HG02981 (cell line): Measurements from ENCODE around the gene ZIM2.

Source experiments
- ATAC-seq: cut with Tn5 transposase; IDR thresholded peaks from one replicate; pipeline ENCODE4 v1.9.1; 2021; ENCODE audit warnings: mild to moderate bottlenecking, moderate library complexity; ENCODE audit not compliant: unreplicated experiment

ZIM2 gene

DNA sequence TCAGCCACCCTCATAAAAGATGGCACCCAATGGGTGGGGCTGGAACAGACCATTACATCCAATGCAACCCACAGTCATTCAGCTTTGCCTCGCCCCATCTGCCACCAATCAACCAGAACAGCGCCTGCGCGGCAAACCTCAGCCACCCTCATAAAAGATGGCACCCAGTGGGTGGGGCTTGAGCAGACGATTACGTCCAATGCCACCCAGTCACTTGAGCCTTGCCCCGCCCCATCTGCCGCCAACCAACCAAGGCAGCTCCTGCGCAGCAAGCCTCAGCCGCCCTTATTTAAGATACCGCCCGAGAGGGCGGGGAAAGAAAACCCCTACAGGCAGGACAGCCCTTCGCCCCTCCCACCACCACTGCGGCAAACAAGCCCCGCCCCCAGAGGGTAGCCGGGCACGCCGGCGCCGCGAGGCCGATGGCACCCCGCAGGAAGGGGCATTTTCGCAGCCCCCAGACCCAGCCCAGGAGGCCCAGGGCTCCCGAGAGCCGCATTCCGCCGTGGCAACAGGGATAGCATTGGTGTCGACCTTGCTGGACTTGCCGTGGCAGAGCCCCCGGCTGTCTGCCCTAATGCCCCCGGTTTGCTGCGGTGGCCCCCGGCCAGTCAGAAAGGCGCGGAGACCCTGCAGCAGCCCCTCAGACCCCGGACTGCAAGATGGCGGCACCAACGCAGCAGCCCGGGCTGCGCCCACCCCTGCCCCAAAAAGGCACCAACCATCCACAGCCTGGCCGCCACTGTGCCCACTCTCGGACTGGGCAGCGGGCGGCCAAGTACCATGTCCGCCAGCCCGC, 675 bp downstream of the ZIM2 start:
- ATAC-seq, result no peak

DNA sequence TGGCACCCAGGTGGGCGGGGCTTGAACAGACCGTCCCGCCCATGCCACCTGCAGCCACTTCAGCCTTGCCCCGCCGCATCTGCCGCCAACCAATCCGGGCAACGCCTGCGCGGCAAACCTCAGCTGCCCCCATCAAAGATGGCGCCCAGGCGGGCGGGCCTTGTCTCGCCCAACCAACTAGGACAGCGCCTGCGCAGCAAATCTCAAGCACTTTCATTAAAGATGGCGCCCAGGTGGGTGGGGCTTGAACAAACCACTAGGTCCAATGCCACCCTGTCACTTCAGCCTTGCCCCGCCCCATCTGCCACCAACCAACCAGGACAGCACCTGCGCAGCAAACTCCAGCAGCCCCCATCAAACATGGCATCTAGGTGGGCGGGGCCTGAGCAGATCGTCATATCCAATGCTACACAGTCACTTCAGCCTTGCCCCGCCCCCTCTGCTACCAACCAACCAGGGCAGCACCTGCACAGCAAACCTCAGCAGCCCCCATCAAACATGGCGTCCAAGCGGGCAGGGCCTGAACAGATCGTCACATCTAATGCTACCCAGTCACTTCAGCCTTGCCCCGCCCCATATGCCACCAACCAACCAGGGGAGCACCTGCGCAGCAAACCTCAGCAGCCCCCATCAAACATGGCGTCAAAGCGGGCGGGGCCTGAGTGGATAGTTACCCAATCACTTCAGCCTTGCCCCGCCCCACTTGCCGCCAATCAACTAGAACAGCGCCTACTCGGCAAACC, 1.4 kb downstream of the ZIM2 start:
- ATAC-seq, result no peak

DNA sequence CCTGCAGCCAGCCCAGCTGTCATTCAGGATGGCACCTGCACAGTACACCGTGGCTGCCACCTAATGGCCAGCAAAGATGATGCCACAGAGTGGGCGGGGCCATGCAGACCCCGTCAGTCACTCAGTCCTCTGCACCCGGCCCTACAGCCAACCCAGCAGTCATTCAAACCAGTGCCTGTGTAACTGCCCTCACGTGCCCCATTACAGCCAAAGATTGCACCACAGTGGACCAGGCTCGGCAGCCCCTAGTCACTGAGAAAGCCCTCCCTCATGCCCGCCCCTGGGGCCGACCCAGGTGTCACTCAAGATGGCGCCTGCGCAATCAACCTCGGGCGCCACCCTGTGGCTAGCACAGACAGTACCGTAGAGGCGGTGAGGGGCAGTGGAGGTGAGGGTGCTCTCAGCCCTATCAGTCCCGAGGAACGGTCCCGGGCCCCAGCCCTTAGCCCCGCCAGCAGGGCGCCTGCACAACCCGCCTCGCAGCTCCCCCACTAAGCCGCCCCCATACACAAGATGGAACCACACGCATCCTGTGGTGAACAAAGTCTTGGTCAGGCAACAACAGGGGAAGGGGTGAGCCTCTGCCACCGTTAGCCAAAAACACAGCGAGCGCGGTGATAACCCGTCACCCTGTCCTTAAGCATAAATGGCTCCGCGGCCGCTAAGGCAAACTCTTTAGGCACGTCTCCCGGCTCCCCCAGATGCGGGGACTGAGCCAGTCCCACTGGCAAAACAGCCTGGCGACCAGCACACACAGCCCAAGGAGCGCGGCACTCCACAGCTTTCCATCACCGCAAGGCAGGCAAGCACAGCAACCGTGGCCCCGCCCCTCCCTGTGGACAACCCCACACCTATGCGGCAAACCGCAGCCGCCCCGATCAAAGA, 2.3 kb downstream of the ZIM2 start:
- ATAC-seq, result no peak

DNA sequence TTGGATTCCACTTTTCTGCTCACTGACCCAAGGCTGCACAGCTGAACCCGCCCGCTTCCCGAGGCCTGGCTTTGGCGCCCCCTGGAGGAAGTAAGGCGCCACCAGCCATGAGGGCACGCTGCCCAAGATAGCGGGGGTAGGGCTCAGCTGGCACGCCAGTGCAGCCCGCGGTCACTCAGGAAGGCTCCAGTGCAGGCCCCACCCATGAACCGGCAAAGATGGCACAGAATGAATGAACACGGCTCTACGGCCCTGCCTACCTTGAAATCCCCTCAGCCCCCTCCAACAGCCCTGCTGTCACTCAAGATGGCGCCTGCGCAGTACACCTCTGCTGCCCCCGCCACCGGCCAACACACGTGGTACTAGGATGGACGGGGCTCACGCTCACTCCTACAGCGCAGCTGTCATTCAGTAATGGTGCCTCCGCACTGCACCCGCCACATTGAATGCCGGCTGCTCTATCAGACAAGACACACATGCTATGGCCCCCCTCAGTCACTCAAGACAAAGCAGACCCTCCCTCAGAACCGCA, 3.0 kb downstream of the ZIM2 start:
- no peak for ATAC-seq

DNA sequence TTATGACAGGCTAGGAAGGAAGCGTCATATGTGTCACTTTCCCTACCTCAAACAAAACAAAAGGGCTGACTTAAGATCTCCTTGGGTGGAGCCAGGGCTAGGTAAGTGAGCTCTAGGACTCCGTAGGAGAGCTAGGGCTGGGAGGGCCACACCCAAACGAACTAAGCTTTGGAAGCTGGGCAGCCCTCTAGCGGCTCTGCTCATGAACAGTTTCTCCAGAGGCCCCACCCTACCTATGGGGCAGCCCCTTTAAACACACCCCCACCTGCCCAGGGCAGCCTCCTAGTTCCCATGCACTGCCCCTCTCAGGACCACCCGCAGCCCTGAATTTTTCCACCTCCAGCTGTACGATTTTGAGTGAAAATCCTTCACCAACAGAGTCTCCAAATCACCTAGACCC, 3.5 kb downstream of the ZIM2 start:
- no peak for ATAC-seq

DNA sequence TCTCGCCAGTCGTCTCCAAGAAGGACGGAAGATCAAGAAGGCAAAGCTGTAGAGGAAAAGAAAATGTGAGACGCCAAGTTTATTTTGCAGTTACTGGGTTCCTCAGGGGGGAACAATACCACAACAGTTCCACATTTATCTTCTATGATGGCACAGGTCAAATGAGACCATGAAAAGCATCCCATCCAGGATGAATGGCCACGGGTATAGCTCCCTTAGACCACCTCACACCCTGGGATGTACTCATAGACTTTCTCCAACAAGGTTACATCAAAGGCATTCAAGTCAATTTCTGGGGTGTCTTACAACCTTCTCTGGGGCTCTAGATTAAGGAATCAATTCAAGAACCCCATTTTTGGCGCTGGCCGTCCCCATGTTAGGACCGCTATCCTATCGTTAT, 4.5 kb downstream of the ZIM2 start:
- no peak for ATAC-seq

DNA sequence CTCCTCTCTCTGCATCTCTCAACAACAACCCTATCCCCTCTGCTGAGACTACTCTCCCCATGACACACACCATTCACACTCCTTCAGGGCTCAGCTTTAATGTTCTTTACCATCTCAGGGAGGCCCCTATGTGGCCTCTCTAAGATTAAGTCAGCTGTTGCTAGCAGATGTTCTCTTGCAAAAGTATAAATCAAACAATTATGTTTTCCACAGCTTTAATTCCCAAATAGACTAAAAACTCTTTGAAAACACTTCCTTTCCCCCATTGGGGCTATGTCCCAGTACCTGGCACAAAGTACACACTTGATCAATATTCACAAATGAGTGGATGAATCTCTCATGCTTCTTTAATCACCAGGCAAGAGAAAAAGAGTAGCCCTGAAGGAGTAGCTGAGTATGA, 5.1 kb downstream of the ZIM2 start:
- no peak for ATAC-seq

DNA sequence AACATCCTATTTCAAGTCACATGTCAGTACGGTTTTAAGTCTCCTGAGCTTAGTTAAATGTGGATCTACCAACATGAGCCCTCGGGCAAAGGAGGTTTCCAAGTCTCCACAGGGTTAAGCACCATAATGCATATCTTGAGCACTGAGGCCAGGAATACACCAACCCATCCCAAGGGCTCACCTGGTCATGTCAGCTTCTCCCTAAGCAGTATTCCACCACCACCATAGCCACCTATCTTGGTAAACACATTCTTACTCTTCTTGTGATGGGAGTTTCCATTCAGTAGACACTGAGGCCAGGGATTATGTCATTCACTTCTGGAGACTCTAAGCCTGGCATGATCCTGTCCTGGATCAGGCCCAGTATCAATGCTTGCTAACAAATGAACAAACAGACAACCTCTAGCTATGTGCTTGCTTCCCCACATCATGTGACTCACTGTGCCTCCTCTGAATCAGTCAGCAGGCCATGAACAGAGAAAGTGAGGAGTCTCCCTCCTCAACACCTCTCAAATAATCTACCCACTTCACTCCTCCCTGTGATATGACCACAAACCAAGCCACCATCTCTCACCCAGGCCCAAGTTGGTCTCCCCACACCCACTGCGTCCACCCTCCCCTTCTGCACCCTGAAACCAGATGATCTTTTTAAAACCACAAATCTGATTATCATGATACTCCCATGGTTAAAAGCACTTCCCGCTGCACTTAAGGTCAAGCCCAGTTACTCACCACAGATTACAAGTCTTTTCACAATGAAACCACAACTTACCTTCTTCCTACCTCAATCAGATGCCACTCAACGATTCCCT, 5.8 kb downstream of the ZIM2 start:
- no peak for ATAC-seq

DNA sequence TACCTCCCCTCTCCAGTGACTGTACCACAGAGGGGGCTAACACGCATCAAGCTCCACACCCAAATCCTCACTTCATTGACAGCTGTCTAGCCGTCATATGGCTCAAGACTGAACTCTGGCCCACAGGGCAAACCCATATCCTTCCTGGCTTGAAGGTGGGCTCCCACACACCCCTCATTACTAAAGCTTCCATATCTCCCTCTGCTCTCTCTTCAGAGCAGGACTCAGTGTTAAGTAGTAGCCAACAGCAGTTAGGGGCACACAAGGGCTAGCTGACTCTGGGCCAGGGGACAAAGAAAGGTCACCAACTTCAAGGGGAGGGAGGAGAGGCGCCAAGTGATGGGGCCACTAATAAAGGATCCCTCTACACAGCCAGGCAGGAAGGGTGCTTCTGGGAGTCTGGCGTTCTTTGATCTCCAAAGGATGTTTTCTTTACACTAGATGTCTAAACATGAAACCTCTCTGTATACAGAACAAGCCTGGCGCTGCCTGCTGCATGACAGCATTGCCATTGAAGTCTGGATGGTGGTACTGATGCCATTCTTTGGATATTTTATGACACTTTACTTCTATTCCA, 8.1 kb downstream of the ZIM2 start:
- ATAC-seq, result no peak

DNA sequence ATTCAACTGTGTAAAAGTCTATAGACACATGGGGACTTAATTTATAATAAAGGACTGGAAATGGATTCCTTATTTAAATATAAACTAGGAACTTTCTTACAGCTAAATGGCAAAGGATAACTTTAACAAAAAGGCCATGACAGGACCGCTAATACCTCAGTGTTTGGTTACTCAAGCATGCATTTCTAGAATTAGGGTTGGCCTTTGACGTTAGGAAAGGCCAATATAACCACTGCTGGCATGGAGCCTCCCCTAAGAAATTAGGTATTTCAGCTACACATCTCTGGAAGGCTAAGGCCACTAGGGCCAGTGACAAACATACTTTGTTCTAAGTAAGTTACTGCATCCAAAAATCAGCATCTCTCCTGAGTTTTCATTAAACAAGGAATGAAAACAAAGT, 9.3 kb downstream of the ZIM2 start:
- no peak for ATAC-seq

DNA sequence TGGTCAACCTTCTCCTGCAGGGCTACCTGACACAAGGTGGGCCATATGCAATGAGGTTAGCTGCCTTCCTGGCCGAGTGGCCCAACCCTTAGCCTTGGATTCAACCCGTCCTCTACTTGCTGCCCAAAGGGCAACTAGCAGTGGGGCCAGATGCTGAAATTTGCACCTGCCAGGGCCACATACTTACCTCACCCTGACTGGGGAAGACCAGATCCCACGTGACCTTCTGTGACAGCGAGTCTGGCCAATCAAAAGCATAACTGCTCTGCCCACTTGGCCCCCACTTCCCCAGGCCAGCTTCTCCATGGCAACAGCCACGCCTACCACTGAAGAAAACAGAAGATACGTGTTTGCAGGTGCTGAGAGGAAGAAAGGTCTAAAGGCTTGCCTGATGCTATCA, 10.9 kb downstream of the ZIM2 start:
- no peak for ATAC-seq

DNA sequence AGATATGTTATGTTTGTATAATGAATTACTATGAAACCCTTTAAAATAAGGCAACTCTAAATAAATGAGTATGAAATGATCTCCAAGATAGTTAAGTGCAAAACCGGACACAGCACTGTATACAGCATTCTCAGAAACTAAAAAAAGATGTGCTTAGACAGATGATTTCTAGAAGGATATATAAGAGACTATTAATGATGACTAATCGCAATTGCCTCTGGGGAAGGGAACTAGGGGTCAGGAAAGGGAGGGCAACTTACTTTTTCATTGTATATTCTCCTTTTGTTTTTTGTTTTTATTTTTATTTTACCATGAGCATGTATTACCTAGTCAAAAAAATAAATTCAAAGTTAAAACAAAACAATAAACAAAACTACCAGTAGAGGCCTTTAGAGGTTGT, 12.8 kb downstream of the ZIM2 start:
- no peak for ATAC-seq

DNA sequence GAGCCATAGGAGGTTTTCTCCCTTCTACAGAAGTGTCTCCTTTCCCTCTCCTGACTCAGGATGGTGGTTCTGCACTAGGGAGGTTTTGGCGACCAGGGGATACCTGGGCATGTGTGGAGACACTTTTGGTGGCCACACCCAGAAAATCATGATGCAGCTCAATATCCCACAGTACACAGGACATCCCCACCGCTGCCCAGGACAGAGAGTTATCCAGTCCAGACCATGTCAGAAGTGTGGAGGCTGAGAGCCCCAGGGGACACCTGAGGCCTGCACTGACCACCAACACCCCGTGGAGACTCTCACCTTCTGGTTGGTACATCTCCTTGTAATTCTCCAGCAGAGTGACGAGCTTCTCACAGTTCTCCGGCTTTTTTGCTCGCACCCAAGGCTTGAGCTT, 16.6 kb downstream of the ZIM2 start:
- ATAC-seq, result no peak

DNA sequence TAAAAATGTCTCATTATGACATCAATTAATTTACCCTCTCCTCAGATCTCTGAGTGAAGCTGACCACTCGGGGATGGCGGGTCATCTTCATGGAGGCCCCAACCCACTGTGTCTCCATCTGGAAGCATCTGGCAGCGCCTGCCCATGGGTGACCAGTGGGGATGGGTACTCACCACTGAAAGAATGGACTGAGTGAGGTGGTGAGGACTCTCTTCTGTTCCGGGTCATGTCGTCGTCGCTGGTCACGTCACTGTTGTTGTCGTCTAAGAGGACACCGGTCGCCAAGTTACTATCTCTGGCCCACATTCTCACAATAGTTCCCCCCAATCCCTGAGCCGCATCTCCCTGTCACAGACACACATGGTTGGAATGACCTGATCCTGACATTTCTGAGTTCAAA, 17.1 kb downstream of the ZIM2 start:
- ATAC-seq, result no peak

DNA sequence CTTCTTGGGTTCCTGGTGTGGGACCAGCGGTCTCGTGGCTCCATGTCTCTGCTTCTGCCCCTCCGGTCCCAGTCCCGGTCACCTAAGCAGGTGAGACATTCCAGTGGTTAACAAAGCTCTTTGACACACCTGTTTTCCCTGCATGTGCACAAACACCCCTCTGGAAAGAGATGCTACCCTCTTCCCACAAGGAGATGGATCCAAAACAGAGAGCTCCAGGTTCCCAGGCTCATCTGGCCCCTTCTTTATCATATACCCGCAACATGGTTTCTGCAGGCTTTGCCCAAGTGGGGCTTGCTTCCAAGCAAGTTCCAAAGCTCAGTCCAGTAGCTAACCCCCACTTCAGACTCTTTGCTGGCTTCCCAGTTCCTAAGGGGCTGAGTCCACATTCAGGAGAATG, 17.8 kb downstream of the ZIM2 start:
- no peak for ATAC-seq

DNA sequence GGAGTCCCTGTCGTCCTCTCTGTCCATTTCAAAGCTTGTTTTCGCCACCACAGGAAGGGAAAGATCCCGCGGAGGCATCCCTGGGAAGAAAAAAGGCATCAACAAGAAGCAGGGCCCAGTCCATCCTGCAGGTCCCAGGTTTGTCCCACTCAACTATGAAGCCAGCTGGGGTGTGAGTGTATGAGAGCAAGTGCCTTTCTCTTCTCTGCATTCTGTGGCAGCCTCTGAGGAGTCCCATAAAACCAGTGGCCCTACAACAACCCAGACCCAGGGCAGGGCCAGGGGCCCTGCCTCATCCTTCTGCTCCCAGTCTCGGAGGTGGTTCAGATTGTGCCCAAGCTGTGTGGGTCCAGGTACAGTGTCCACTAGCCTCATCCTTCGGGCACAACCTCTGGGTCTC, 18.9 kb downstream of the ZIM2 start:
- no peak for ATAC-seq

DNA sequence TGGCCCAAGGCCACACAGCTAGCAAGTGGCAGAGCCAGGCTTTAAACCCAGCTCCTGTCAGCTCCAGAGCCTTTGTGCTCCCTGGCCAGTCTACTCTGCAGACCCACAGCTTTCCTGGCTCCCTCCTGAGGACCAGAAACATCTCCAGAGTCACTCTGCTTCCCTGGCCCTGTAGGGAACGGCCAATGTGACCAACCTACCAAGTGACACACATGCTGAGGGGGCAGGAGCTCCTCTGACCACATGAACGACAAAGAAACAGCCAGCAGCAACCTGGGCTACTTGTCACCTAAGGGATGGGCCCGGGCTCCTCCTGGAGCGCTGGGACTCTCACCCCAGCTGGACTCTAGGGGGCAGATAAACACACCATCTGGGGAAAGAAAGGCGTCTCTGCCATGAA, 19.3 kb downstream of the ZIM2 start:
- no peak for ATAC-seq

DNA sequence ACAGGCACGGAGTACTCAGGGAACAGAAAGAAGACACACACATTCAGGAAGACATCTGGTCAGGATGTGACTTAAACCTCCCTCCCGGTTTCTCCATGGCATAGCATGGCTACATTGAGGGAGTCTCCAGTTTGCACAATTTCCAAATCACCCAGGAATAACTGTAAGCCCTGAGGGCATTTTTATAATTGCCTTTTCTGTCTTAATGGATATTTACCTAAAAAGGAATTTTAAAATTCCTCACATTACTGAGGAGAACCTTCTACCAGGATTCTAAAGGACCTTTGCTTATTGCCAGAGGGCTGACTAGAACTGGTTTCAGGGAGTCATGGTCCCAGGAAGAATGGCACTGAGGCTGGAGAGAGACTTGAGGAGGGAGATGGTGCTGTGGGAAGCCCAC, 21.4 kb downstream of the ZIM2 start:
- ATAC-seq, result no peak

DNA sequence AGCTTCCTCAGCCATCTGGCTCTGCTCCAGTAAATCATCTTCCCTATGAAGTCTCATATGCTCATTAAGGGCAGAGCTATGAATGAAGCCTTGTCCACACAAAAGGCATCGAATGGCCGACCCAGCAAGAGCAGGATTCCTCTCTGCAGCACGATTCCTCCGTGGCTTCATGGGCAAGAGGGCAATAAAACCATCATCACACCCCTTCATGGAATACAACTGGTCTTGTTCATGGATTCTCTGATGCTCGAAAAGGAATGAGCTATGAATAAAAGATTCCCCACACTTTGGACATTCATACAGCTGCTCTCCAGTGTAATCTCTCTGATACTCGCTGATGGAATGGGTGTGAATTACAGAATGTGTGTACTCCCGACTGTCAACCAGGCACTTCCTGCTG, 25.9 kb downstream of the ZIM2 start:
- ATAC-seq, result no peak

DNA sequence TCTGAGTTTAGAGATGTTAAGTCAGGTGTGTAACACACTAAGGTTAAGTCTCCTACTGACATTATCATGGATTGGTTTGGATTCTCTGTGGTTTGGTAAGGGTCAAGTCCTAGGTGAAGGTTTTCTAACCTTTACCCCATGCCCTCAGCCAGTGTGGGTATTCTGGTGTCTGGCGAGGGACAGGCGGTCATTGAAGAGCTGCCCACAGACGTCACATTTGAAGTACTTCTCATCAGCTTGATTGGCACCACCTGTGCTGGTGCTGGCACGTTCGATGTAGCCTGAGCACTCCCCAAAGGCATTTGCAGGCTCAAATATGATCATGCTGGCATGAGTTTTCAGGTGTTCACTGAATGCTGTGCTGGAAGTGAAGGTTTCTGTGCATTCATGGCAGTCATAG, 27.0 kb downstream of the ZIM2 start:
- ATAC-seq, result no peak
